ENCODE results near the gene OTOP1.

DNA sequence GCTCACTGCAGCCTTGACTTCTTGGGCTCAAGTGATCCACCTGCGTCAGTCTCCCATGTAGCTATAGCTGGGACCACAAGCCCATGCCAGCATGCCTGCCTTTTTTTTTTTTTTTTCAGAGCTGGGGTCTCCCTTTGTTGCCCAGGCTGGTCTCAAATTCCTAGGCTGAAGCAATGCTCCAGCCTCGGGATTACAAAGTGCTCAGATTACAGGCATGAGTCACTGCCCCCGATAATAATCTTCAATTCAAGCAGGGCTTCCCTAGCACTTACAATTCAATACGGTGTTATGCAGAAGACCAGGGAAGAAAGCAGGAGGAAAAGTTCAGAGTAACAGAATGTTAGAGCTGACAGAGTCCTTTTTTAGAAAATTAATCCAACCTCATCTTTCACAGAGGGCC is 26.1 kb downstream of the OTOP1 start:
- TF ChIP-seq, protein P1, sequence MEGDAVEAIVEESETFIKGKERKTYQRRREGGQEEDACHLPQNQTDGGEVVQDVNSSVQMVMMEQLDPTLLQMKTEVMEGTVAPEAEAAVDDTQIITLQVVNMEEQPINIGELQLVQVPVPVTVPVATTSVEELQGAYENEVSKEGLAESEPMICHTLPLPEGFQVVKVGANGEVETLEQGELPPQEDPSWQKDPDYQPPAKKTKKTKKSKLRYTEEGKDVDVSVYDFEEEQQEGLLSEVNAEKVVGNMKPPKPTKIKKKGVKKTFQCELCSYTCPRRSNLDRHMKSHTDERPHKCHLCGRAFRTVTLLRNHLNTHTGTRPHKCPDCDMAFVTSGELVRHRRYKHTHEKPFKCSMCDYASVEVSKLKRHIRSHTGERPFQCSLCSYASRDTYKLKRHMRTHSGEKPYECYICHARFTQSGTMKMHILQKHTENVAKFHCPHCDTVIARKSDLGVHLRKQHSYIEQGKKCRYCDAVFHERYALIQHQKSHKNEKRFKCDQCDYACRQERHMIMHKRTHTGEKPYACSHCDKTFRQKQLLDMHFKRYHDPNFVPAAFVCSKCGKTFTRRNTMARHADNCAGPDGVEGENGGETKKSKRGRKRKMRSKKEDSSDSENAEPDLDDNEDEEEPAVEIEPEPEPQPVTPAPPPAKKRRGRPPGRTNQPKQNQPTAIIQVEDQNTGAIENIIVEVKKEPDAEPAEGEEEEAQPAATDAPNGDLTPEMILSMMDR (IDR thresholded peaks at IDR 0.05): no peak
- no peak for TF ChIP-seq POLR2A (IDR thresholded peaks at IDR 0.05)

All from prostate gland (tissue), 2 donors.